HG03442 (cell line): ENCODE results near the gene NKIRAS2.

Experiments used
- ATAC-seq: cut with Tn5 transposase; IDR thresholded peaks from one replicate; pipeline ENCODE4 v1.9.1; 2021; ENCODE audit warnings: mild to moderate bottlenecking, moderate library complexity; ENCODE audit not compliant: unreplicated experiment

NKIRAS2 gene

DNA sequence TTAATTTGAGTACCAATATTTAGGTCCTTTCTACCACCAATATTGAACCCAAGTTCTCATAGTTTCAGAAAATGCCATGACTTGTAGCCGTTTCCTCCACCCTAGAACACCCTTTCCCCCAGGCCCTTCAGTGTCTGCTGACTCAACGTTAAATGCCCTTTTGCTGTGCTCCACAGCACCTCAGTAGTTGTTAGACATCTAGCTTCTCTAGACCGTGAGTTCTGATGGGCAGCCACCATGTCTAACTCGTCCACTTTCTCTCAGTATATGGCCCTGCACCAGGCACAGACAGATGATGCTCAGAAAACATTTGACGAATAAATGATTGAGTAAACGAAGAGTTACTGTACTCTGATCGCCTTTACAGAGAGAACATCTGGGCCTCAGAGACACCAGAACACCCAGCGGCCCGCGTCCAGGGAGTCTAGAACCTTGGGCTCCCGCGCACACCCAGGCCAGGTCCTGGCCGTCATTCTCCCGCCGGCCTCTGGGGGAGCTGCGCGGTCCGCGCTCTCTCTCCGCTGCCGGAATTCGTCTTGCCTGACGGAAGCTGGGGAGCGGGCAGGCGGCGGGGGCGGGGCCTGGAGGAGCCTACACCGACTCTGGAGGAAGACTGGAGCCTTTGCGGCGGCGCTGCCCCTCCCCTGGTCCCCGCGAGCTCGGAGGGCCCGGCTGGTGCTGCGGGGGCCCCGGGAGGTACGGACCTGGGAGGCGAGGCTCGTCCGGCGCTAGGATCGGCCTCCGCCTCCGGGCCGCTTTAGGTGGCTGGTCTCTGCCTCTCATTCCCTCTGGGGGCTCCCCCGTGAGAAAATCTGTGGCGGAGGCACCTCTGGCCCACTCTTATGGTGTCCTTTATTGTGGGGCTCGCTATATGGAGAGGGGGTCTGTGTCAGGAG is at the start of gene NKIRAS2:
TSS of gene NKIRAS2 (plus strand) at position 582 of the 896 bp plus-strand sequence. CDS start 1,488 bp downstream, outside the sequence.
- ATAC-seq = peak; percentile 50

DNA sequence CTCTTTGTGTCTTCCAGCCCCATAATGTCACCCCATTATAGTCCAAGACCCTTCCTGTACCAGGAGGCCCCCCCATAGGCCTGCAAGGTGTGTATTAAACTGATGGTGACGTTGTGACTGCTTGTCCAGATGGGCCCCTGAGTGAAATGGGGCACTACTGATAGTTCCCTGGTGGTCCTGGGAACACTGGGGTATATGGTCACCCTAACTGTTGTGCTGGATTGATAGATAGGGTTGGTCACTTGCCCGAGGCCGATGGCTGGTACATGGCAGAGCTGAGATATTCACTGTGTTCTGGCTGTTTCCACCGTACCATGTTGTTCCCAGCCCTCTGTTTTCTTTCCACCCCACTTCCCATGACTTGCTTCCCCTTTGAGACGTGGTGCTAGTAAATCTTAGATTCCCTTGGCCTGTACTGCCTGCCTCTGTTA is 49.0 kb upstream of the NKIRAS2 start:
- ATAC-seq = no peak

DNA sequence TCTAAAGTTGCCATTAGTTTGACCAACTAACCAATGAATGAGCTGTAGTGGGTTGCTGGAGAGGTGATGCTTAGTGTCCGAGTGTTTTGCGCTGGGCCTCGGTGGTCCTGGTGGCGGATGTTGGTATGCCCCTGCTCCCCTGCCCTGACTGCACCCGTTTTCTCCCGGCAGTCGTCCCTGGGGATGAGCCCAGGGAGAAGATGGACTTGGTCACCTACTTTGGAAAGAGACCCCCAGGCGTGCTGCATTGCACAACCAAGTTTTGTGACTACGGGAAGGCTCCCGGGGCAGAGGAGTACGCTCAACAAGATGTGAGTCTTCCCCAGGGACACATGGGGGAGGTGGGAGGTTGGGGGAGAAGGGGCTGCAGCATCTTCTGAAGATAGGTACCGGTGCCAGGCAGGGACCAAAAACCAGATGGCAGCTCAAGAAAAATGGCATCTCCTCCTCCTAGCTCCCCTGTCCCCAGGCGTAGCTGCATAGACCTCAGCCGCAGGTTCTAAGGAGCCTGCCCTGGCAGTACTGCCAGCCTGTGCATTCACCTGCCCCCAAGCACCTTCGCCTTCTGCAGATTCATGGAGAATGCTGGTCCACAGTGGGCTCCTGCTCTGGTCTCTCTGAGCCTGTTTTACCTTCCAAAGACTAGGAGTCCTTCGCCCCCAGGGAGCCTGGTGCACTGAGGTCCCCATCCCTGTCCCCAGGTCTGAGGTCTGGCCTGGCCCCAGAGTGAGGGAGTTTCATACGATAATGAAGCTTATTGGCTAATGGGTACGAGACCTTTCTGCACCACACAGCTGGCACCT is 48.0 kb upstream of the NKIRAS2 start:
- no peak for ATAC-seq

DNA sequence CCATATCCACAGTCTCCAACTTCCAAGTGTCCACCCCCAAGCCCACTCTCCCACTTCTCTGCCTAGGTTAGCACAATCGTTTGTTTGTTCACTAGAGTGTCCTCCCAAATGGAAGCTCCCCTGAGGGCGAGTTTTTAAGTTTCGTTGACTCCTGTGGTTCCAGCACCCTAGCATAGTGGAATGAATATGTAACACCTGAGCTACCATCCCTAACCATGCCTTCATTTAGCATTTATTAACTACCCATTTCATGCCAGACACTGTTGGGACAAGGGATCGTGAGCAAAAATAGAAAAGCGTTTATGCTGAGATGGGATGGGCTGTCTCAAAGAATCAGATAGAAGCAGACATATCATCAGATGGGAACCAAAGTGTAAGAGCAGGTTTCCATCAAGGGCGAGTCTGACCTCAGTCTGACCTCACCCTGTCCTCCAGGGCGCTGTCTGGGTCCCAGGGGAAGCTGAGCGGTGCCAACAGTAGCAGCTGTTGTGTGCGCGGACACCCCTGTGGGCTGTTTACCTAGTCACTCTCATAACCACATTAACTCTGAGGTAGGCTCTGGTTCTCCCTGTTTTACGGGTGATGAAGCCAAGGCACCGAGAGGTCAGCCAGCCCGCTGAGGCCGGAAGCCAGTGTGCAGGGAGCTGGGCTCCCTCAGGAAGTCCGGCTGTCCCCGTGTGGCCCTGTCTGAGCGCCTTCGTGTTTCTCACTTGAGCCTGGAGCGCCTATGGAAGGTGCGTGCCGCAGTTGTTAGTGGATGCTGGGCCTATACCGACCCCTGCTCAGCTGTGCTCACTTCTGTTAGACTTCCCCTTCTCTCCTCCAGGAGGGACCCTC is 47.1 kb upstream of the NKIRAS2 start:
- no peak for ATAC-seq

DNA sequence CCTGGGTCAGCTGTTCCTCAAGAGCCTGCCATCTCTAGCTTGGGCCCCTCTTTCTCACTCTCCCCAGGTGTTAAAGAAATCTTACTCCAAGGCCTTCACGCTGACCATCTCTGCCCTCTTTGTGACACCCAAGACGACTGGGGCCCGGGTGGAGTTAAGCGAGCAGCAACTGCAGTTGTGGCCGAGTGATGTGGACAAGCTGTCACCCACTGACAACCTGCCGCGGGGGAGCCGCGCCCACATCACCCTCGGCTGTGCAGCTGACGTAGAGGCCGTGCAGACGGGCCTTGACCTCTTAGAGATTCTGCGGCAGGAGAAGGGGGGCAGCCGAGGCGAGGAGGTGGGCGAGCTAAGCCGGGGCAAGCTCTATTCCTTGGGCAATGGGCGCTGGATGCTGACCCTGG is 46.5 kb upstream of the NKIRAS2 start:
- ATAC-seq = no peak

DNA sequence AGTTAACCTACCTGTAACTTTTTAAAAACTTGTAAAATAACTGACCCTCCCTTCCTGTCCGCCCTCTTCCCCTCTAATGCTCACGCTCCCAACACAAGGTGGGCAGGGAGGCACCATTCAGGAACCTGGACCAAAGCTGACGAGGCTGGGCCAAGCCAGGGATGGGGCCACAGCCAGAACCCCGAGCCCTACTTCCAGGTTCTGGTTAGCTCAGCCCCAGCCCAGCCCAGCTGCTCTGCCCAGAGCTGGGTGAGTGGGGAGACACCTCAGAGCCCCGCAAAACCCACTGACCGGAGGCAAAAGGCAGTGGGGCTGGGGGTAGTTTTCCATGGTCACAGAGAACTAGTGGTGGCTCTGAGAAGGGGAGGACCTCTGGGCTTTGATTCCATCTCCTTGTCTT is 45.9 kb upstream of the NKIRAS2 start:
- no peak for ATAC-seq

DNA sequence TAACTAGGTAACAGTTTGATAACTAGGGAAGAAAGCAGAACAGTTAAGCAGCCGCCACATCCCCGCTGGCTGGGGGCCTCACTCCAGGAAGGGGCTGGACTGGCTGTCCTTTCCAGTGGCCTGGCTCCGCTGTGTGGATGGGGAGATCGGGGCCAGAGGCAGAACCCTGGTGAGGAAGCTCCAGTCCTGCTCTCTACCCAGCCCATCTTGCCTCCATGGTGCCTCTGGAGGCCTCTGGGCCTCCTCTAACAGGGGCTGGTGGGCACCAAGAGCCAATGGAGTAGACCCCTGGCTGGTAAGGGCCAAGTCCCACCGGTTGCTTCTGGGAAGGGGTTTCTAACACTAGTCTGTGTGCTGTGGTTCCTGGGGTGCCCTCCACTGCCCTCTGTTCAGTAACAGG is 45.2 kb upstream of the NKIRAS2 start:
- no peak for ATAC-seq

DNA sequence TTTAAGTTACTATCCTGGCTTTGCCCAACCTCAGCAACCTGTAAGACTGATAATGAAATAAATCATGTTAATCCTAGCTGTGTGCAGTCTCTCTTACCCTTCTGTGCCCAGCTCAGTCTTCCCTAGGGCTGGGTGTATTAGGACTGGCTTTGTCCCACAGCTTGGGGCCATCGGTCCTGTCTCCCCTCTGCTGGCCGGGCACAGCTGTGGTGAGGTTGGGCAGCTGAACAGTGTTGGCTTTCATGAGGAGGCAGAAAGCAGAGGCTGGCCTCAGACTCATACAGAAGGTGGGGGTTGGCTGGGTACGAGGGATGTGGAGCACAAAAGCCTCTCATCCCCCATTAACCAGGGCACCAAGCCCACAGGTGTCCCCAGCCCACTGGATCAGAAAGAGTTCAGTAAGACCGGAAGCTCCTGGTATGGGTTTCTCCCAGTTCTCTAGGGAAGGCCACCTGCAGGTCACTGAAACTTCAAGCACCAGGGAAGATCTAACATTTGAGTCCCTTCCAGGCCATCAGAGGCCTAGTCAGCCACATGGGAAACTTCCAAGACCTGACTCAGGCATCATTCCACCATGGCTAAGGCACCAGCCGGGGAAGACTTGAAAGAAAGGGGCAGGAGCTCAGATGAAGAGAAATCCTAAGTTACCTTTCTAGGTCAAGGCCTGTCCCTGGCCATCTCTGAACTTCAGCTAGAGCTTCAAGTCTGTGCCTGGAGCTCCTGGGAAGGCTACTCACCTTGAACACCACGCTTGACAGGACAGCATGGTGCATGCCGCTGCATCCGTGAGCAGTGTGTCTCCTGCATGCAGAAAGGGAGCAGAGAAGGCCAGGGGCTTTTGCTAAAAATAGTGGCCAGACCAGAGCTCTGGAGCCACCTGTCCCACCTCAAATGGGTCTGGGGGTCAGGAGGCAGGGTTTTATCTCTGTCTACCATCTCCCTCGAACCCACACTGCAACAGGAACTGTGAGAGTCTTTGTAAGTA is 44.5 kb upstream of the NKIRAS2 start:
- ATAC-seq = no peak

DNA sequence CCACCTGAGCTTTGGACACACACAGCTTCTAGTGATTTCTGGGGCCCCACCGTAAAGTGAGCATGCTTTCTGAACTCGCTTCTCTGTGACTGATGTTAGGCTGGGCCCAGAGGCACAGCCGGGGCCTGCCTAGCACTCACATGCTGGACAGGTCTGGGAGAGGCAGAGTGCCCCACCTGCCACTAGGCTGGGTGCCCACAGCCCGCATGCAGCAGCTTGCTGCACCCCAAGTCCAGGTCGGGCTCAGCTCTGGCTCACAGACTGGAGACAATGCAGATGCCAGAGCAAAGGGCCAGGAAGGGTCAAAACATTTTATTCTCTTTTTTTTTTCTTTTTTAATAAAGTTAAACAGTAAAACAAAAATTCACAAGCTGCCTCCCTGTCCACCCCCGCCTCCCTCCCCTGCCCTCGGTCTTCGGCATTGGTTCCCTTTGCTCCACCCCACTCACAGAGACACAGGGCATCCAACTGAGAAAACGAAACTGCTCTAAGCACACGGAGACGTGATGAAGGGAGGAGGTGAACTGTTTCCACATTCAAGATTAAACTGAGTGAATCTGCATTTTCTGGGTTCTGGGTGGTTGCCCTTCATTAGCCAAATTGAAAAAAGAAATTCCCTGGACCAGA is 43.6 kb upstream of the NKIRAS2 start:
- ATAC-seq = no peak

DNA sequence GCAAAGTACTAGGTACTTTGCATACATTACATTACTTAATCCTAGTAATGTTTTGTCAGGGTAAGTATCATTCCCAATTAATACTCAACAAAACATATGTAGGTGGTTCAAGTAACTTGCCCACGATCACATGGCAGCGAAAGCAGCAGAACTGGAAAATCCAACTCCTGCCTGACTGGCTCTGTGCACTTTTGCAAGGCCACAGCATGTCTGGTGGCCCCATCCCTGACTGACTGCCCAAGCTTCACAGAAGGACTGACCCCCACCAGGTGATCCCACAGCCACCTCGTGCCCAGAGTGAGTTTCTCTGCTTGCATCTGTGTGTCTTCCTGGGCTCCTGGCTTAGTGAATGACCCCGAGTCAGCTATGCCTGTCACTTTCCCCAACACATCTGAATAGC is 41.9 kb upstream of the NKIRAS2 start:
- ATAC-seq = no peak

DNA sequence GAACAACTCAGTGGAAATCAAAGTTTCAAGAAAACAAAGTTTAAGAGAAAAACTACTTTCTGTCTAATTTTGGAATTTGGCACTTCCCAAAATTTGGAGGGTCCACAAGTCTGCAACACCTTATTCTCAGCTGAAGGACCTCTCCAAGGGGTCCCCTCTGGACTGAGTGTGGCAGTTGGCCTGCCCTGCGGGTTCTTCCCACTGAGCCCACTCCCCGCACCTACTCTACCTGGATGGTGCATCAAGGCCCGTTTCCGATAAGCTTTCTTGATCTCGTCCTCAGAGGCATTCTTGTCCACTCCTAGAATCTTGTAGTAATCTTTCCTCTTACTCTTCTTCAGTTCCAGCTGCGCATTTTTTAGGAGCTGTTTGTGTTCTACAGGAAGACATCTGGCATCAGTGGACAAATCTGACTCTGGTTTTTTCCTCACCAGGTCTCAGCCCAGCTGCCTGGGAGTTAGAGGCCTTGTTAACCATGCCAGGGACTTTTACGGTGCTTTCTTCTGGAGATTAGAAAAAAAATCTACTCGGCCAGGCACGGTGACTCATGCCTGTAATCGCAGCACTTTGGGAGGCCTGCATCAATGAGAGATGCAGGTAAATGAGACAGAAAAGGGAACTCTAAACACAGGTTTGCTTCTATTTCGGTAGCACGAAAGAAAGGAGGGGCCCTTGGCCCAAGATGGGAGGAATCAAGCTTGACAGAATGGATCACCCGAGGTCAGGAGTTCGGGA is 37.7 kb upstream of the NKIRAS2 start:
- ATAC-seq = no peak

DNA sequence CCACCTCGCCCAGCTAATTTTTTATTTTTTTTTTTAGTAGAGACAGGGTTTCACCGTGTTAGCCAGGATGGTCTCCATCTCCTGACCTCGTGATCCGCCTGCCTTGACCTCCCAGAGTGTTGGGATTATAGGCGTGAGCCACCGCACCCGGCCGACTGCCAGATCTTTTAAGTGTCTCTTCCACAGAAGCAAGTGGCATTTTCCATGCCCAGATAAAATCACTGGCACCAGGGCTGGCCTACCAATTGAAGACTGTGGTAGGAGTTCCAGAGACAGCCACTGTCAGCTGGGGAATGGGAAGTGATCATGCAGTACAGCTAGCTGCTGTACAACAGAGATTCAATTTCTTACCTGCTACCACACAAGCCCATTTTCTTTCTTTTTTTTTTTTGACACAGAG is 35.4 kb upstream of the NKIRAS2 start:
- ATAC-seq = no peak

DNA sequence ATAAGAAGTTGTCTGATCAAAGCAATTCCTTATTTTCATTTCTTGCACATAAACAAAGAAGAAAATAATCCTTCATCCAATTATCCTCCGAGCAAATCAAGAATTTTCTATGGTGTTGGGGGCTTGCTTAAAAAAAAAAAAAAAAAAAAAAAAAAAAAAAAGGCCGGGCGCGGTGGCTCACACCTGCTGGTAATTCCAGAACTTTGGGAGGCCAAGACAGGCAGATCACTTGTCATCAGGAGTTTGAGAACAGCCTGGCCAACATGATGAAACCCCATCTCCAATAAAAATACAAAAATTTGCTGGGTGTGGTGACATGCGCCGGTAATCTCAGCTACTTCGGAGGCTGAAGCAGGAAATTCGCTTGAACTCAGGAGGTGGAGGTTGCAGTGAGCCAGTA is 34.0 kb upstream of the NKIRAS2 start:
- ATAC-seq = no peak

DNA sequence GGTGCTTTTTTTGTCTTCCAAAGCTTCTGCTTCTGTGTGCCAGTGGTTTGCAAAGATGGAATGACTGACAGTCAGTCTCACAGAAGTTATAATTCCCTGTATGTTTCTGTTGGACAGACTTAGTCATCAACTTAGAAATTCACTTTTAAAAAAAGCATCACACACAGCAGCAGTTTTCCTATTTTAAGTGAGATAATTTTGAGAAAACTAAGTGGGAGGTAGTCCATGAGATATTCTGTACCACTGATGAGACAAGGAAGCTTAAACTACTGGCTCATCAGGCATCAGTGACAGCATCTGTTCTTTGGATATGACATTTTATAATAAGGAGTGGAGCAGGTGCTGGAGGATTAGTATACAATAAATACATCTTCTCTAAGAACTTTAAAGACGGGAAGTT is 33.3 kb upstream of the NKIRAS2 start:
- no peak for ATAC-seq

DNA sequence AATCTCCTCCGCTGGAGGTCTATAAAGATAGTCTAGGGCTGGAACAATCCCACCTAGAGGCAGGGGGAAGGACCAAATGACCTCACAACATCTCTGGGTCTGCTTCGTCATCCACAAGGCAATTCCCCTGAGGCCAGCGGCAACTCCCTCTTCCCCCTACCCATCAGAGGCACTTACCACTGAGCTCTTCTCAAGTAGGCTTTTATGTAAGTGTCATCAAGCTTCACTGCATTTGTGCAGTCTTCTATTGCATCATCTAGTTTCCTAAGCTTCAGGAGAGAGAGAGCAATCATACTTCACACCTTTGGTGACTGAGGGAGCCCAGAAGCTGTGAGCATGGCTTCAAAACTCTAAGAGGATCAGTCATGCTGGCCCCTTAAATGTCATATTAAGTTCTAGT is 32.2 kb upstream of the NKIRAS2 start:
- no peak for ATAC-seq

DNA sequence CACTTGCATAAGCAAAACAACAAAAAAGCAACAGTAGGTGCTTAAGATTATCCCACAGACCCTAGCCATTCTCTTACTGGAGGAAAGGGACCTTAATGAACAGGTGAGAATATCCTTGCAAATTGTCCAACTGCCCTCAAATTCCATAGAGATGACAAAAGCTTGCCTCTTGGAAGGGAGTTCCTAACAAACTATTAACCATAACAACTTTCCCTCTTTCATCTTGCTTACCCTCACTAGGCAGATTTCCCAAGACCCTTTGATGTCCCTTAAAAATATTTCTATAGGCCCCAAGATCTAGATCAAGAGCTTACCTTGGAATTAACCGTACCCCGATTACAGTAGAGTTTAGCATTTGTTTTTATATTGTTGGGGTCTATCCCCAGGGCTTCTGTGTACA is 31.5 kb upstream of the NKIRAS2 start:
- no peak for ATAC-seq

DNA sequence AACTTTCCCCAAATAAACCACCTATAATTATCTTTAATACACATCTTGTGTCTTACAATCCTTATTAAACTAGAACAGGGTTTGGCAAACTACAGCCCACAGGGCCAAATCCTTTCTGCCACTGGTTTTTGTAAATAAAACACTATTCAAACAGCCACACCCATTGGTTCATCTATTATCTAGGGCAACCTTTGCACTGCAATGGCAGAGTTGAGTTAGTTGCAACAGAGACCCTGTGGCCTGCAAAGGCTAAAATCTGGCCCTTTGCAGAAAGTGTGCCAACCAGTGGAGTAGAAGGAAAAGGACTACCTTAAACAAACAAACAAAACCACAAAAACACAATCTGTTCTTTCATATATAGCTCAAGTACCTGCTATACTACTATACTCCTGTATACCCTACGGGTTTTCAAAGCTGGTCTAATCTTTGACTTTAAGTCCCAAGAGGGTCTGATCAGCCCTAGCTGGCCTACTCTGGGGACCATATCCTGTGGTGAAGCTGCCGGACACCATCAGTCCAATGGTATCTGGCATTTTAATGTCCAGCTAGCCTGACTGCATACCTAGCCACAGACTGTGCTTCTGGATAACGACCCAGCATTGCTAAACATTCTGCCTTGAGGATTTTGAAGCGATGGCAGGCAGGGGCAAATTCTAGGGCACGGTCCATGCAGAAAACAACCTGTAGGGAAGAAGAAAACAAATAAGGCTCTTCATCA is 30.0 kb upstream of the NKIRAS2 start:
- ATAC-seq = no peak

DNA sequence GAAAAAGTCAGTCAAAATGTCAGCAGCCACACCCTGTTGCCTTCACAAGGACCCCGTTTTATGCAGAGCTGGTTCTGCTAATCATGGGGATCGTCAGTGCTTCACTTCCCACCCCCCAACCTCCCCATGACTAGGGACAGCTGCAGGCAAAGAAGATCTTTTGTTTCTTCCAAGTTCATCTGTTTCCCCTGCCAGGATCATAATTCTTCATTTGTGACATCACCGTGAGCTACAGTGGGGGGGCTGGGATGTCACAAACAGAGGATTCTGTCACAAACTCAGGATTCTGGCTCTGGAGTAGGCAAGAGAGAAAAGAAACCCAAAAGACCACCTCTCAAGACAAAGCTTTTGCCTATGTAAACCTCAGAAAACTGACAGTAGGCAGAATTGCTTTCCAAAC is 27.3 kb upstream of the NKIRAS2 start:
- ATAC-seq = no peak
